Measurements from ENCODE around the gene LSP1.

Gene LSP1

DNA sequence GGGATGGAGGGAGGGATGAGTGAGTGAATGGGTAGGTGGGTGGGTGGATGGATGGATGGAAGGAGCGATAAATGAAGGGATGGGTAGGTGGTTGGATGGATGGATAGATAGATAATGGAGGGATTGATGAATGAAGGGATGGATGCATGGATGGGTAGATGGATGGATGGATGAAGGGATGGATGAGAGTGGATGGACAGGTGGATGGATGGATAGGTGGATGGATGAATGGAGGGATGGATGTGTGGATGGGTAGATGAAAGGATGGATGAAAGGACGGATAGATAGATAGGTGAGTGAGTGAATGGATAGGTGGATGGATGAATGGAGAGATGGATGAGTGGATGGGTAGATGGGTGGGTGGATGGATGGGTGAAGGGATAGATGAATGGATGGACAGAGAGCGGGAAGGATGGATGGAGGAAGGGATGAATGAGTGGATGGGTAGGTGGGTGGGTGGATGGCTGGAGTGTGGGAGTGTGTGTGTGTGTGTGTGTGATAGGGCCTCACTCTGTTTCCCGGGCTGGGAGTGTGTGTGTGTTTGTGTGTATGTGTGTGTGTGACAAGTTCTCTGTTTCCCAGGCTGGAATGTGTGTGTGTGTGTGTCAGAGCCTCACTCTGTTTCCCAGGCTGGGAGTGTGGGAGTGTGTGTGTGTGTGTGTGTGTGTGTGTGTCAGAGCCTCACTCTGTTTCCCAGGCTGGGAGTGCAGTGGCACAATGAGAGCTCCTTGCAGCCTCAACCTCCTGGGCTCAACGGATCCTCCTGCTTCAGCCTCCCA, 40.9 kb downstream of the LSP1 start:
- DNase-seq: no peak

DNA sequence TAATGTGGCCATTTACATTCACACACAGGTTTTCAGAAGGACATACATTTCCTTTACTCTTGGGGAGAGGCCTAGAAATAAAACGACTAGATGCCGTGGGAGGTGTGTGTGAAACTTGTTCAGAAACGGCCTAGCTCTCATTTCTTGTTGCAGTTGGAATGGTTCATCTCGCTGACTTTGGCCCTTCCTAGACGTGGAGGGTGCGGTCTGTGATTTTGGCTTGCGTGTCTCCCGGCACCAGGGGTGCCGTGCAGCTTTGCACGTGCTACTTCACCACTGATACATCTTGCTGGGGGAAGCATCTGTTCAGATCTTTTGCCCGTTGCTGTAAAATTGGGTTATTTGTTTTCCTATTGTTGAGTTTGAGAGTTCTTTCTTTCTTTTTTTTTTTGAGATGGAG, 41.9 kb downstream of the LSP1 start:
- DNase-seq: no peak

DNA sequence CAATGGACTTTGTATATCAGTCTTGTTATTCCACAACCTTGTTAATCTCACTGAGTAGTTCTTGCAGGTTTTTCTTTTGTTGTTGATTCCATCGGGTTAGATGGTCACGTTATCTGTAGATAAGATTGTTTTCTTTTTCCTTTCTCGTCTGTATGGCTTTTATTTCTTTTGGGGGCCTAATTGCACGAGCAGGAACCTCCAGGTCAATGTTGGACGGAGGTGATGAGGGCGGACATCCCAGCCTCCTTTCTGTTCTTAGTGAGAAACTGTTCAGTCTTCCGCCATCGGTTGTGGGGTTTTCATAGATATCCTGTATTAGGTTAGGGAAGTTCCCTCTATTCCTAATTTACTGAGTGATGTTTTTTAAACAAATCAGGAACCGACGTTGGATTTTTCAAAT, 43.6 kb downstream of the LSP1 start:
- no peak for DNase-seq

DNA sequence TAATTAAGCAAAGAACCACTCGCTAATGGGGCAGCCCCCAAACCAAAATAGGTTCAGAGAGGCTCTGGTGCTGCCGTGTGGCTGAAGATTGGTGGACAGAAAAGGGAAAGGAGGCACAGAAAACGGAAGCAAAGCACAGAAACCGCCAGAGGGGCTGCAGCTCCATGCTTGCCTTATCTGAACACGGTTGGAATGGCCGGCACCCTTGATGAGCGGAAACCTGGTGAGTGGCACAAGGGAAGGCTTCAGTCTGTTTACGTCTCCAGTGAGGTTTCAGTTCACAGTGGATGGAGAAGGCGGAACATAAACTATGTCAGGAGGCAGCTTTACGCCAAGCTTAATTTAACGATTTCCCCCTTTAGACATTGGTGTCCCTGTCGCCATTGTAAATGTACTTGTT, 44.0 kb downstream of the LSP1 start:
- no peak for DNase-seq

DNA sequence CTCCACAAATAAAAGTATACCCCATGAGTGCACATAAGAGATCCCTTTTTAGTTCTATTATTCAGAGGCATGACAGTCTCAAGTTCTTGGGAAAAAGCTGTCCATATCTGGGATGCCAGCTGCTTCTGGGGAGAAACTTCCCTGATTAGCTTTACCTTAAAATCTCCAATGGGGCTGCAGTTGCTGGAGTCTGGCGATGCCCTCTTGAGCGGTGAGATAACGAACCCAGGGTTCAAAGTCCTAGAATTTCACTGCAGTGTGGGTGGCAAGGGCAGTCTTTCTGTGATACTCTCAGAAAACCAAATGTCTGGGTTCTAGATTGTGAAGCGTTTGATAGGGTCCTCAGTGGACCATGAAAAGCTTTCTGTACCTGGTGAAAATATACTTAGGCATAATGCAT, 46.2 kb downstream of the LSP1 start:
- DNase-seq: no peak

DNA sequence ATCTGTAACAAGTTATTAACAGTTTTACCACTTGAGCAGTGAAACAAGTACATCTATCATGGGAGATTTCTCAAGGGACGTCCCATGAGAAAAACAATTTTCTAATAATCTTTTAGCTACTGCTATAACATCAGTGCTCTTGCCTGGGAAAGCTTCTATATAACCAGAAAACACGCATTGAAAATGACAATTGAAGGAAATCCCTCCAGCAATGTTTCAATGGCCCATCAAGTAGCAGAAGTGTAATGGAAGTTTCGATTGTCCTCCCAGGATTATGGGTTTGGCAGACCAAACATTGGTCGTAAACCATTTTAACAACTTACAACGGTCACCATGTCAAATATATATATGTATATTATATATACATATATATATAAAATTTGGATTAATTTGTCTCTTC, 46.8 kb downstream of the LSP1 start:
- DNase-seq: no peak

DNA sequence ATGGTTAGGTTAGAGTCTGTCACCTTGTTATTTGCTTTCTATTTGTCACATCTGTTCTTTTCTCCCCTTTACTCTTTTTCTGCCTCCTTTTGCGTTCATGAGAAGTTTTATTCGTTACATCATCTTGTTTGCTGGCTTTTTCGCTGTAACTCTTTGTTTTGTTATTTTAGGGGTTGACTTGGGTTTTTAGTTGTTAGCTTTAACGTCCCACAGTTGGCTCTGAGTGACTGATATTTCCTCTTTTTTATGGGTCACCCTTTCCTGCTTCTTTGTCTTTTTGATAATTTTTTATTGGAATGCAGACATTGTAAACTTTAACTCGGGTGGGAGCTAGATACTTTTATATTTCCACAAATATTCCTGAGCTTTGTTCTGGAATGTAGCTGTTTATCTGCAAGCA, 53.3 kb downstream of the LSP1 start:
- no peak for DNase-seq

DNA sequence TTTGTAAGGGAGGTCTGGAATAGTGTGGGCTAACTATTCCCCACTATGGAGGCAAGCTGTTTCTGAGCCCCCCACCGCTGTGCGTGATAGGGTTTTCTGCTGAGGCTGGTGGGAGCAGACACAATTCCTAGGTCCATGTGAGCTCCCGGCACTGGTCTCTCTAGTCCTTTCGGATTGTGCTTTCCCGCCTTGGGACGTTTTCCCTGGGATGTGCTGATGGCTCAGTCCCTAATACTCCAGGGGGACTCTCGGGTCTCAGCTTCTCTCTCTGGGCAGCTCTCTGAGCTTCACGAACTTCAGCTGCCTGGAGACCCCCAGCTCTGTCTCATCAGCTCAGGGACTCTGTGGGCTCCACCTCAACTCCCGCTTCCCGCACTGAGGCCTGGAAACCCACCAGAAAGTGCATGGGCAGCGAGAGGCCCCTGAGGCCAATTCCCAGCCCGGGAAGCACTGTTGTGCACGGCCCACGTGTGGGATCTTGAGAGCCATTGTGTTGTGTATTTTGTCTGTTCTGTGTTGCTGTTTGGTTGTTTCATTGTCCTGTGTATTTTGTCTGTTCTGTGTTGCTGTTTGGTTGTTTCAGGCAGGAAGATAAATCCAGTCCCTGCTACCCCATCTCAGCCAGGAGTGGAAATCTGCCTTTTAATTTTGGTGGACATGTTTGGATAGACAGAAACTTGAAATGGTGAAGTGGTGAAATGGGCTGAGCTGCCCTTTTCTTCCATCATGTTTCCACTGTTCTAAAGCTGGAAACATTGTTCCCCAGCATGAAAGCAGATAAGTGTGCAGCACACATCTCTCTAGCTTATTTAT, 53.9 kb downstream of the LSP1 start:
- DNase-seq: no peak

DNA sequence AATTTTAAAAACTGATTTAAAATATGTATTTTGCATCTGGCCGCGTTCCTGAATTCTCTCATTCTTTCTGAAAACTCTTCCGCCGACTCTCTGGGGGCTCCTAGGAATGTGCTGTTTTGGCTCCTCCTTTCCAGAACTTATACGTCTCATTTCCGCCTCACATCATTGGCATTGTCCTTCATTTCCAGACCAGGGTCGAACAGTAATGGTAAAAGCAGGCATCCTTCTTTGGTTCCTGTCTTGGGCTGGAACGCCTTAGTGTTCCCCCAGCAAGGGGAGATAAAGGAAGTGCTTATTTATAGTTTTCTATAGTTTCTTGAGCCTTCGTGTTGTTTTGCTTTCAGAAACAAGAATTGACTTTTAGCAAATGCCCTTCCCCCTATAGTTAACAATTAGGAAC, 55.7 kb downstream of the LSP1 start:
- no peak for DNase-seq

DNA sequence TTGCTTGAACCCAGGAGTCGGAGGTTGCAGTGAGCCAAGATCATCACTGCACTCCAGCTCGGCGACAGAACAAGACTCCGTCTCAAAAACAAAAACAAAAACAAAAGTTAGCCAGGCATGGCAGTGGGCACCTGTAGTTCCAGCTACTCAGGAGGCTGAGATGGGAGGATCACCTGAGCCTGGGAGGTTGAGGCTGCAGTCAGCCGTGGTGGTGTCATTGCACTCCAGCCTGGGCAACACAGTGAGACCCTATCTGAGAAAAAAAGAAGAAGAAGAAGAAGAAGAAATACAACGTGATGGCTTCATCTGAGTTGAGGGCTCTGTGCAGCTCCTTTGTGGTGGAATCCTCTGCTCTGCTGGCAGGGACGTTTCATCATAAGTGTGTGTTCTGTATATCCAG, 56.6 kb downstream of the LSP1 start:
- no peak for DNase-seq

DNA sequence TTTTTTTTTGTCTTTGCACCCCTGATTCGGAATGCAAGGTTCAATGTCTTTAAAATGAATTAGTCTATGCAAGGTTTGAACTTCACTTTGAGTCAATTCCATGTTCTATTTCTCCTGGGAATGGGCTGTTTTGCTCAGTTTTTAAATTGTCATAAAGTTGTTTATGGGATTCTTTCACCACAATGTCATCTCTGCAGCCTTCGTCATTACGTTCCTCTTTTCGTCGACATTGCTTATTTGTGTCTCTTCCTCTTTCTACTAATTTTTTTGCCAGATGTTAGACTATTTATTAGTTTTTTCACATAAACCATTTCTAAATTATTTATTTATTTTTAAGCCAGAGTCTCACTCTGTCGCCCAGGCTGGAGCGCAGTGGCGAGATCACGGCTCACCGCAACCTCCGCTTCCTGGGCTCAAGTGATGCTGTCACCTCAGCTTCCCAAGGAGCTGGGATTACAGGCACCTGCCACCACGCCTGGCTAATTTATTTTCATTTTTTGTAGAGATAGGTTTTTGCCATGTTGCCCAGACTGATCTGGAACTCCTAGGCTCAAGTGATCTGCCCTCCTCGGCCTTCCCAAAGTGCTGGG, 59.5 kb downstream of the LSP1 start:
- DNase-seq: no peak

DNA sequence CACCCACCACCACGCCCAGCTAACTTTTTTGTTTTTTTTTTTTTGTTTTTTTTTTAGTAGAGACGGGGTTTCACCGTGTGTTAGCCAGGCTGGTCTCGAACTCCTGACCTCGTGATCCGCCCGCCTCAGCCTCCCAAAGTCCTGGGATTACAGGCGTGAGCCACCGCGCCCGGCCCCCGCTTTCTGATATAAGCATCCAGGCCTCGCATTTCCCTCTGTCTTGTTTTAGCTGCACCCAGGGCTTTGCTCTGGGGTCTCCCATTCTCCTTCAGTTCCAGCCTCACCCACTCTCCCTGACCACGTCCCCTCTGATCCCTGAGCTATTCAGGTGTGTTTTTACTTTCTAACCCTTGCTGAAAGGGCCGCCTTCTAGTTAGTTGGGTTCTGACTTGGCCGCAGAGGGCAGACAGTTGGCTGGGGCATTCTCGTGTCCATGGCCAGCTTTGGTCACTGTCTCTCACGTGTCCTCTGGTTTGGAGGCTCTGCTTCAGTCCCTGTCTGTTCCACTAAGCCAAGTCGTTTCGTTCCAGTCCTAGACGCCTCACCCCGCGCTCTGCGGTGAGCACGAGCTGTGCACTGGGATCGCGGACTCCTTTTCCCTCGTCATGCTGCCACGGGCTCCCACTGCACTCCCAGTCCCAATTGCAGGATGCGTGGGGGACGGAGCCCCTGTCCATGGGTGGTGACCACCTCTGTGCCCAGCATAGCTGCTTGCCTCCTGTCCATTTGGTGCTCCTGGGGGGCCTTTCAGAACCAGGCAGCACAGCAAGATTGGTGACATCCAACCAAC, 60.6 kb downstream of the LSP1 start:
- DNase-seq: no peak

DNA sequence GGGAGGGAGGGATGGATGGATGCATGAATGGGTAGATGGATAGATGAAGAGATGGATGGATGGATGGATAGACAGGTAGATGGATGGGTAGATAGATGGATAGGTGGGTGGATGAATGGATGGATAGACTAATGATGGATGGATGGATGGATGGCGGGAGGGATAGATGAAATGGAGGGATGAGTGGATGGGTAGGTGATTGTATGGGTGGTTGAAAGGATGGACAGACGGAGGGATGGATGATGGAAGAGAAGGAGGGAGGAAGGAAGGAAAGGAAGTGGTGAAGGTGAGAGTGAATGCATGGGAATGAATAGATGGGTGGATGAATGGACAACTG, 62.9 kb downstream of the LSP1 start:
- no peak for DNase-seq

DNA sequence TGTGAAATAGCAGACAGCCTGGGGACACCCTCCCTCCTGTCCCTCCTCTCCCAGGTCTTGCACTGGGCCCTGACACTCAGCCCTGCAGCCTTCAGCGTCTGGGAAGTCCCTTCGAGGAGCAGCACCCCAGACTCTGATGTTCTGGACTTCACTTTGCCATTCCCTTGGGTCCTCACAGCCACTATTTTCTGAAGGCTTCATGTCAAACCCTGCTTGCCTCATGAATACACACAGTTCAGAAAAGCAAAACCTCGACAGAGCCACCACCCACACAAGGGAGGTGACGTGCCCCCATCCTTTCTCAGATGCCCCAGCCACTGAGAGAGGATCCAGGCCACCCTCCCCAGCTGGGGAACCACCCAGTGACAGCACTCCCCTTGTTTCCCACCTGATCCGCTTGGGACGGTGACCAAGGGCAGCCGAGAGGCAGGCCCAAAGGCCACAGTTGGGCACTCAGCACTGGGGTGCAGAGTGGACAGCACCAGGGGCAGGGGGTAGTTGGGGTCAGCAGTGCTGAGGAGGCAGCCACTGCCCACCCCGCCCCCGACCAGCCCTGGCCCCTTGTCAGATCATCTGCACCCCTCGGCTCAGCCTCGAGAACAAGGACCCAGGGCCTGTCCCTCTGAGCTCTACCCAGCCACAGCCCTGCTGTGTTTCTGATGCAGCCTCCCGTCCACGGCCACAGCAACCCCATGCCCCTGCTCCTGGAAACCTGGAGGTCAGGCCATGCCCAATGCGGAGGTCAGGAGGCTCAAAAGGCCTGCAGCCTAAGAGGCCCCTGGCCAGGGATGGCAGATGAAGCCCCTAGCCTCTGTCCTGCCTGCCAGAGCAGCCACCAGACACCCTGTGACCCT, 63.5 kb downstream of the LSP1 start:
- DNase-seq: no peak

DNA sequence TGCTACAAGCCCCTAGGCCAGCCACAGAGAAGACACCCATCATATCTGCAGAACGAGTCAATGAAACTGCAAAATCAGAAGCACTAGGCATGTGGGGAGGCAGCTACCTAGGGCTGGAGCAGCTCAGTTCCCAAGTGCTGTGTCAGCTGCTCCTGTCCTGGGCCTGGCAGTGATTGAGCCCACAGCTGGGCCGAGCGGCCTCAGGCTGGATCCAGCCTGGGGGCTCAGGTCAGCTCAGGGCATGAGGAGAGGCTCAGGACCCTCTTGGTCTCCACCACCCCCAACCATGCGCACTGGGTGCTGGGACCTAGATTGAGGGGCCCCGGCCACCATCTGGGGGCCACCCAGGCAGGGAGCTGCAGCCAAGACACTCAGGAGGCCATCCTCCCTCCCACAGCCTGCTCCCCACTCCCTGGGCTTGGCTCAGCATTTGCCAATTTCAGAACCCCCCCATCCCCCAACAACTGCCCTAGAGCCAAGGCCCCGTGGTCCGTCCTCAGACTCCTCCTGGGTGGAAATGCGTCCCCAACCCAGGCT, 64.2 kb downstream of the LSP1 start:
- DNase-seq: no peak

DNA sequence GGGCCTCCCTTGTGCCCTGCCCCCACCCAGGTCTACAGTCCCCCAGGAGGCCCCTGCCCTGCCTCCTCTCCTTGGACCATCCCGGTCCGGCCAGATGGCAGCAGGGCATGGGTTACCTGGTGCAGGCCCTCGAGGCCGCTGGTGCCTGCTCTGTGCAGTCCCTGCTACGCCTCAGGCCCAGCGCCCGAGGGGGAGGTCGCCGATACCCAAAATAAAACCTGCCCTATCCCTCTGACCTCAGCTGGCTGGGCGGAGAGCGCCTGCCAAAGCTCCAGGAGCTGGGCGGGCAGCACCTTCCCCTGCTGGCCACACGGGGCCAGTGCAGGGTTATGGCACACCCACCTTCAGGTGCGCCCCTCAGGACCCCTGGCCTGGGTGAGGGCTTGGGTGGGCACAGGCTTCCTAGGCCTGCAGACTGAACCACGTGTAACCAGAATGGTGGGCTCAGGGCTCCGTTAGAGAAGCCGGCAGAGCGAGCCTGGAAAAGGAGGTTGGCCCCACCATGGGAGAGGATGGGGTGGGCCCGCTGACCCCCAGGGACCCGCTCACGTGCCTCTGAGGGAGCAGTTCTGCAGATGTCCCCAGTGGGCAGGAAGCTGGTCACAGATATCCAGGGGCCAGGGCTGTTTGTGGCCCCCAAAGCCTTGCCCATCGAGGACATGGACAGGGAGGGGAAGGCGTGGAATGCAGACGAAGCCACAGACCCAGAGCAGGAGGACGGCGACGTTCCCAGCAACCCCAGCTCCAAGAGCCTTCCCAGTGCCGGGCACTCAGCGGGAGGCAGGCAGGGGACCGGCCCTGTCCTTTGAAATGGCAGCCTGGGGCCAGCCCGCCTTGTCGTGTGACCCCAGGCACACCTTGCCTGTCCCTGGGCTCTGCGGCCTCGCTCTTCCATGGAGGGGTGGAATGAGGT, 64.9 kb downstream of the LSP1 start:
- no peak for DNase-seq

DNA sequence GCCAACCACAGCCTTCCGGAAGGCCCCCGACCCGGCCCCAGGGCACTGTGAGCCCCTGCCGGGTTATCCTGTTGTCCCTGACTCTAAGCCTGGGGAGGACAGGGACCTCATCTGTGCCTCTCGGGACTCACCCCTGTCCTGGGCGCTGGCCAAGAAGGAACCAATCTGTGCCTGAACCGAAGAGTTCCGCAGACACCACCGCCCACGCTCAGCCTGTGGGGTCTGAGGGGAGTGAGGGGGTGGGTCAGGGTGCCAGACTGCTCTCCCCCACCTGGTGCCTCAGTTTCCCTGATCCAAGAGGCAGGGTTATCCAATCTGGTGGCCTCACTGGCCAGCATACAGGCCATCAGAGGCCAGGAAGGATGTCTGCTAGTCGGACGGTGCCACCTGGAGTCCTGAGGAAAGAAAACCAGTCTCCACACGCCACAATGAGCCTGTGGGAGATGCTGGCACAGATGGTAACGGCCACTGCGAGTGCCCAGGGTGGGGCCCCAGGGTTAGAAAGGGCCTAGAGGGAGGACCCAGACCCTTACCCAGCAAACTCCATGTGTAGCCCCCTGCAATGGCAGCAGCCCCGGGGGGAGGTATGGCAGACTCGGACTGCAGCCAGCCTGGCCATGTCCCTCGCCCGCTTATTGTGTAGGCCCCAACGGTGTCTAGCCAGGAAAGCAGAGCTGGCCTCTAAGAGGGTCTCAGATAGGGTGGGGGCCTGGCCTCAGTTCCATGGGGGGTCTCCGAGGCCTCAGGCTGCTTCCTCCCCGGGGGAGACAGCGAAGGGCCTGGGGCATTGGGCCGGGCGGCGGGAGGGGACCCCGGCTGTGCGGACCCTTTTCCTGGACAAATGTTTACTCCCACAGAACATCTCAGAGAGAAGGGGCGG, 65.8 kb downstream of the LSP1 start:
- no peak for DNase-seq

DNA sequence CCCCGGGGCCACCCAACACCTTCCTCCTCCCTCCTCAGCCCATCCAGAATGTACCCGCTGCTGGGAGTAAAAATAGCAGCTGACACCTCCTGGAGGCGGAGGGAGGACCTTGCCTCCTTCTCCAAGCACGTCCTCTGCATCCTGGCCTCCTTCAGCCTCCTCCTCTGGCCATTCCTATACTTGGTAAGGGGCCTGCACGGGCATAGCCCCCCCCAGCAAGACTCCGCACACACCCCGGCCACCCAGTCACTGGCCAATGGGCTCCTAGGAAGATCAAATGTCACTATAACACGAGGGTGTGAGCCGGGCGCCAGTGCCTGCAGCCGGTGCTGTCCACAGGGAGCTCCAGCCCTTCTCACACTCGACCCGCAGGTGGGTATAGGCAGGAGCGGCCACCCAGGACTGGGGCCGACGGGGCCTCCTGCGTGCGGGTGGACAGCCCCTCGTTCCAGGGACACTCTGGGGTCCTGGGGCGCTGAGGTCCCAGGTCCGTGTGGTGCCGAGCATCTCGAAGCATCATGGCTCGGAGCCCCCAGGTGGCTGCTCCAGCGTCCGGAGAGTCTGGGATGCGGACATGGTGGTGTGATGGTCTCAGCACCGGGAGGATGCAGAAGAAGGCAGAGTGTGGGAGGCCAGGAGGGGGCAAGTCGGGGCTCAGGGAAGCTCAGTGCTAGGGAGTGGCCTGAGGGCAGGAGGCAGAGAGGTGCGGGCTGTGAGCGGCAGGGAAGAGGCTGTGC, 66.7 kb downstream of the LSP1 start, which contains the start of gene TNNT3:
TNNT3 (plus strand) TSS at position 313 of the 737 bp plus-strand sequence. CDS start 3,172 bp downstream, outside the sequence.
- no peak for DNase-seq
